Neural crest cell (in vitro differentiated cells): ENCODE results near the gene STK17B. TPM values are rescaled to one million over a fixed set of nuclear protein-coding genes. Genes with fewer than 3 reads are reported as not detected.
A peak's percentile ranks its signal among the peaks of the same experiment; 100 is the strongest.

Experiments
- DNase-seq: peaks from one replicate; pipeline ENCODE4 v3.0.0; 2021; ENCODE audit warnings: low read depth, mixed read lengths, low spot score
- H3K27ac Mint-ChIP-seq: one replicate; pipeline ENCODE4 v1.8.0; 2021; ENCODE audit warnings: mild to moderate bottlenecking, mixed read lengths; ENCODE audit not compliant: unreplicated experiment
- H3K27me3 Mint-ChIP-seq: 2 replicates; pipeline ENCODE4 v1.8.0; 2021; ENCODE audit warnings: low read depth, mild to moderate bottlenecking, mixed read lengths
- H3K36me3 Mint-ChIP-seq: 2 replicates; pipeline ENCODE4 v1.8.0; 2021; ENCODE audit warnings: low read depth, mild to moderate bottlenecking, mixed read lengths
- H3K4me1 Mint-ChIP-seq: 2 replicates; pipeline ENCODE4 v1.8.0; 2021; ENCODE audit warnings: mixed read lengths
- H3K4me3 Mint-ChIP-seq: one replicate; pipeline ENCODE4 v1.8.0; 2021; ENCODE audit warnings: mild to moderate bottlenecking, mixed read lengths
- H3K9me3 Mint-ChIP-seq: 2 replicates; pipeline ENCODE4 v1.8.0; 2021; ENCODE audit warnings: mixed read lengths
- total RNA-seq: library from RNA; stranded (reverse); gene quantifications from 2 replicates; pipeline ENCODE4 v1.2.1, GENCODE V29; 2021
- TF ChIP-seq, protein P1 (sequence below): fragments of 200-600 bp; sonication (generic); conservative IDR thresholded peaks from 2 replicates; pipeline ENCODE4 v1.5.0; 2021; ENCODE audit warnings: antibody characterized with exemption, mild to moderate bottlenecking

The STK17B gene
- total RNA-seq, 1 donor from 2014 or later: 7.3 TPM

DNA sequence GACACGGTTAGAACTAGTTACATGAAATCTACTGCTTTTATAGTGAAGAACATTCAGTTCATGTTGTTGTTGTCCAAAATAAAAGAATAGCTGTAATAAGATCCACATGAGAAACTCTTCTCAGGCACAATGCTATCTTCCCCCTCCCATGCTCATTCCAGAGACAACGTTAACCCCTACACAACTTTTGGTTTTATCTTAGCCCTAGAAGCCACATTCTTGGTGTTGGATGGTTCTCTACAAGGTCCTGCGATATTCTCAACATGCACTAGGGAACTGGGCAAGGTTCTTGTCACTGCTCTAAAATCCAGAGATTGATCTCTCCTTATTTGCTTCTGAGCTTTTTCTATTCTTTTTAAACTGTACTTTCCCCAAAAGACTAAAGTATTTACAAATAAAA, 51.5 kb downstream of the STK17B start:
- H3K4me3 Mint-ChIP-seq: no peak overlapping the region
- no peak overlapping the region for H3K27ac Mint-ChIP-seq
- no peak for DNase-seq
- TF ChIP-seq, protein P1, sequence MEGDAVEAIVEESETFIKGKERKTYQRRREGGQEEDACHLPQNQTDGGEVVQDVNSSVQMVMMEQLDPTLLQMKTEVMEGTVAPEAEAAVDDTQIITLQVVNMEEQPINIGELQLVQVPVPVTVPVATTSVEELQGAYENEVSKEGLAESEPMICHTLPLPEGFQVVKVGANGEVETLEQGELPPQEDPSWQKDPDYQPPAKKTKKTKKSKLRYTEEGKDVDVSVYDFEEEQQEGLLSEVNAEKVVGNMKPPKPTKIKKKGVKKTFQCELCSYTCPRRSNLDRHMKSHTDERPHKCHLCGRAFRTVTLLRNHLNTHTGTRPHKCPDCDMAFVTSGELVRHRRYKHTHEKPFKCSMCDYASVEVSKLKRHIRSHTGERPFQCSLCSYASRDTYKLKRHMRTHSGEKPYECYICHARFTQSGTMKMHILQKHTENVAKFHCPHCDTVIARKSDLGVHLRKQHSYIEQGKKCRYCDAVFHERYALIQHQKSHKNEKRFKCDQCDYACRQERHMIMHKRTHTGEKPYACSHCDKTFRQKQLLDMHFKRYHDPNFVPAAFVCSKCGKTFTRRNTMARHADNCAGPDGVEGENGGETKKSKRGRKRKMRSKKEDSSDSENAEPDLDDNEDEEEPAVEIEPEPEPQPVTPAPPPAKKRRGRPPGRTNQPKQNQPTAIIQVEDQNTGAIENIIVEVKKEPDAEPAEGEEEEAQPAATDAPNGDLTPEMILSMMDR: no peak
- no peaks in the 10 kb centered on the region for H3K36me3 Mint-ChIP-seq
- peaks cover 5% of the 10 kb centered on the region for H3K4me1 Mint-ChIP-seq
- no peaks in the 10 kb centered on the region for H3K27me3 Mint-ChIP-seq
- no peaks in the 10 kb centered on the region for H3K9me3 Mint-ChIP-seq

DNA sequence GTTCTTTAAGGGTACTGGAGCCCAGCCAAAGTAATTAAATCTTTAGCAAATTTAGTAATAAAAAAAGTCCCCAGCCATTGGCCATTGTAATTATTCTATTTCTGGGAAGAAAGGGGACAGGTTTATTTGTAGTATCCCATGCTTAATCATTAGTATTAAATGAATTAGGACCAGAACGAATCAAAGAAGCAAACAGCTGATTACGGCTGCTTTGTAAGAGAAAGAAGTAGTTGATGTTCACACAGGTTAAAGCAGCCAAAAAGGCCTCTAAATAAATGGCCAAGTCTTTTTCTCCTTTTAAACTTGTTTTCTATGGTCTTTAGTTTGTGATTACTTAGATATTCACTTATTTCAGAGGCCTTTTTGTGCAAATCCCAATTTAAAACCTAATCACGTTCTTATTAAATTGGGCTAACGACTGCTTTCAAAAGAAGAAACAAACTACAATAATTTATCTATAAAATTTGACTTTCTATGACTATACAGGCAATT, 54.1 kb downstream of the STK17B start:
- peaks cover 18% of the 10 kb centered on the region for H3K4me1 Mint-ChIP-seq
- H3K27me3 Mint-ChIP-seq: no peaks in the 10 kb centered on the region
- H3K27ac Mint-ChIP-seq: no peak overlapping the region

DNA sequence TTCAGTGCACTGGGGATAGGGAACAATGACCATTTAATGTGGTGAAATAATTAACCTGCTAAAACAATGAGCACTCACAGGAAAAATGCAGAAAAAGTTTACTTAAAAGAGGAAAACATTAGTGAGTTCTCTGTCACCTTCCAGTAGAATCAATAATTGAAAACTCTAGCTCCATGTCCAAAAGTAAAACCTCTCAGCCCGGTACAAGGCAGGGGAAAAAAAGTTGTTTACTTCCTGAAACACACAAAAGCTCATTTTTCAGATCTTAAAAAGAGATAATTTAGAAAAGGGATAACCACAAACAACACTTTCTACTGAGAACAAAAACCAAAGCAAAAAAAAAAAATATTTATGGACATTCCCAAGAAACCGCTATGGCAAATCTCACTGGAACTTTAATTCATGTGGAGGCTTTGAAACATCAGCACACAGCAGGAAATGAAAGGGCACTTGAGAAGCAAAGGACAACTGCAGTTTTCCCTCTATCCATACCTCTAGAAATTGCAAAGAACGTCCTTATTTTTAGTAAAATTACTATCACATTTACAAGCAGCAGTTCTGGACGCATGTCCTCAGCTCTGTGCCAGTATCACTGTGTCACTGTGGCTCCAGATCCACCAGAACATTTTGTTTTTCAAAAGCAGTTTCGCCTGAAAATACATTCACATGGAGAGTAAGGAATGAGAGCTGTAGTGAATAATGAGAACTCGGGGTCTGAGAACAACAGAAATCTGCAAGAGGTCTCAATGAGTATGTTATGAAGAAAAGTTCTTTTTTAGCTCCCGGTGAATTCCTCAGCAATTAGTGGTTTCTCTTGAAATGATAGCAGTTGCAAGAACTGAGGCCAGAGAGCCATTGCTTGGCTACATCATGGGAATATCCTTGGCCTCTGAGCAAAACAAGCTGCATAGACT, 58.1 kb downstream of the STK17B start:
- Mint-ChIP-seq H3K4me1 (peaks cover 24% of the 10 kb centered on the region), H3K36me3 (no peaks in the 10 kb centered on the region), H3K9me3 (no peaks in the 10 kb centered on the region), H3K4me3 (peak overlapping the region; percentile 24), H3K27me3 (no peaks in the 10 kb centered on the region), H3K27ac (peak overlapping the region; percentile 98)
- no peak for DNase-seq
- TF ChIP-seq, protein P1: no peak

More for the DNA sequence above, 54.1 kb downstream of the STK17B start:
- TF ChIP-seq, protein P1: no peak
- H3K36me3 Mint-ChIP-seq: no peaks in the 10 kb centered on the region
- H3K9me3 Mint-ChIP-seq: no peaks in the 10 kb centered on the region
- no peak for DNase-seq
- H3K4me3 Mint-ChIP-seq: no peak overlapping the region

GRCh38 chr2:196112418-196113034, 58.9 kb downstream of the STK17B start:
- peak overlapping the region; percentile 24 for H3K4me3 Mint-ChIP-seq
- peaks cover 24% of the 10 kb centered on the region for H3K4me1 Mint-ChIP-seq
- no peaks in the 10 kb centered on the region for H3K36me3 Mint-ChIP-seq
- H3K9me3 Mint-ChIP-seq: no peaks in the 10 kb centered on the region
- DNase-seq: no peak
- H3K27ac Mint-ChIP-seq: peak overlapping the region; percentile 98
- TF ChIP-seq, protein P1: no peak
- no peaks in the 10 kb centered on the region for H3K27me3 Mint-ChIP-seq

GRCh38 chr2:196108604-196109003, 62.8 kb downstream of the STK17B start:
- H3K36me3 Mint-ChIP-seq: no peaks in the 10 kb centered on the region
- TF ChIP-seq, protein P1: no peak
- no peaks in the 10 kb centered on the region for H3K9me3 Mint-ChIP-seq
- DNase-seq: no peak
- H3K4me3 Mint-ChIP-seq: no peak overlapping the region
- H3K4me1 Mint-ChIP-seq: peaks cover 20% of the 10 kb centered on the region
- no peak overlapping the region for H3K27ac Mint-ChIP-seq
- no peaks in the 10 kb centered on the region for H3K27me3 Mint-ChIP-seq
